Mucosa of gallbladder (tissue), 1 donor: Measurements from ENCODE around the gene THRA. TPM values are rescaled to one million over a fixed set of nuclear protein-coding genes. Genes with fewer than 3 reads are reported as not detected.

Experiments
- DNase-seq: peaks from one replicate; pipeline ENCODE4 v3.0.0-alpha.2; 2020; ENCODE audit warnings: low spot score
- total RNA-seq: library from RNA; stranded (reverse); gene quantifications from one replicate; pipeline ENCODE4 v1.2.1, GENCODE V29; 2021
- donor health status: DM: no; HTN: no; CAD: no.

THRA gene
- total RNA-seq, 1 donor from 2014 or later: 78.7 TPM

GRCh38 chr17:40079545-40079944, 16.8 kb downstream of the THRA start:
- DNase-seq: no peak

- no peak for DNase-seq
Measured at GRCh38 chr17:40084477-40084876, 21.7 kb downstream of the THRA start.

GRCh38 chr17:40086150-40087044, 23.6 kb downstream of the THRA start:
- DNase-seq: no peak

- DNase-seq: no peak
Measured at GRCh38 chr17:40087049-40087794, 24.5 kb downstream of the THRA start.

GRCh38 chr17:40087903-40088718, 25.3 kb downstream of the THRA start:
- DNase-seq: no peak

GRCh38 chr17:40089077-40089895, 26.5 kb downstream of the THRA start:
- no peak for DNase-seq

GRCh38 chr17:40090237-40091119, 27.7 kb downstream of the THRA start:
- no peak for DNase-seq

- no peak for DNase-seq
Measured at GRCh38 chr17:40091691-40092397, 29.1 kb downstream of the THRA start.

- no peak for DNase-seq
Measured at GRCh38 chr17:40092581-40092980, 29.8 kb downstream of the THRA start.

GRCh38 chr17:40093005-40093579, 30.3 kb downstream of the THRA start:
- DNase-seq: no peak

GRCh38 chr17:40093580-40094201, 30.9 kb downstream of the THRA start:
- DNase-seq: no peak

GRCh38 chr17:40094874-40095273, 32.1 kb downstream of the THRA start:
- no peak for DNase-seq

GRCh38 chr17:40095351-40095943, 32.7 kb downstream of the THRA start:
- DNase-seq: no peak

GRCh38 chr17:40095944-40096791, 33.4 kb downstream of the THRA start:
- DNase-seq: peak; percentile 62

- DNase-seq: no peak
Measured at GRCh38 chr17:40097087-40097486, 34.3 kb downstream of the THRA start.

- peak; percentile 86 for DNase-seq
Measured at GRCh38 chr17:40097931-40098845, 35.4 kb downstream of the THRA start.
